Measurements from ENCODE around the gene VTA1.

DNA sequence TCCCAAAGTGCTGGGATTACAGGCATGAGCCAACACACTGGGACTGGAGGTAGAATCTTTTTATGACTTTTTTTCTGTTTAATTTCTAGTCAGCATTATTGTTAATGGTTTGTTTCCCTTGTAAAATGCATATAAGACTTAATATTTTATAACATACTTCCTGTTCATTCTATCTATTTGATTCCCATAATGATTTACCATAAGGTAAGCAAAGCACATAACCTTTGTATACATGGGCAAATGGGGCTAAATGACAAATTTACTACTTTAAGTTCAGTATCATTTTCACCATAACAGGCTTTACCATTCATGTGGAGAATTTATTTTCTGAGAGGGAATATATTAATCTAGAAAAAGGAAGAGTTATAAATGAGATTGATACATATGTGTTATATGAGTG, 24.3 kb downstream of the VTA1 start:
- TF ChIP-seq, protein P1, sequence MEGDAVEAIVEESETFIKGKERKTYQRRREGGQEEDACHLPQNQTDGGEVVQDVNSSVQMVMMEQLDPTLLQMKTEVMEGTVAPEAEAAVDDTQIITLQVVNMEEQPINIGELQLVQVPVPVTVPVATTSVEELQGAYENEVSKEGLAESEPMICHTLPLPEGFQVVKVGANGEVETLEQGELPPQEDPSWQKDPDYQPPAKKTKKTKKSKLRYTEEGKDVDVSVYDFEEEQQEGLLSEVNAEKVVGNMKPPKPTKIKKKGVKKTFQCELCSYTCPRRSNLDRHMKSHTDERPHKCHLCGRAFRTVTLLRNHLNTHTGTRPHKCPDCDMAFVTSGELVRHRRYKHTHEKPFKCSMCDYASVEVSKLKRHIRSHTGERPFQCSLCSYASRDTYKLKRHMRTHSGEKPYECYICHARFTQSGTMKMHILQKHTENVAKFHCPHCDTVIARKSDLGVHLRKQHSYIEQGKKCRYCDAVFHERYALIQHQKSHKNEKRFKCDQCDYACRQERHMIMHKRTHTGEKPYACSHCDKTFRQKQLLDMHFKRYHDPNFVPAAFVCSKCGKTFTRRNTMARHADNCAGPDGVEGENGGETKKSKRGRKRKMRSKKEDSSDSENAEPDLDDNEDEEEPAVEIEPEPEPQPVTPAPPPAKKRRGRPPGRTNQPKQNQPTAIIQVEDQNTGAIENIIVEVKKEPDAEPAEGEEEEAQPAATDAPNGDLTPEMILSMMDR (IDR thresholded peaks at IDR 0.05; ENCODE audit: insufficient read depth, low read depth, low read length) = no peak
- TF ChIP-seq EZH2 (IDR thresholded peaks at IDR 0.05; ENCODE audit: insufficient read depth, low read length) = no peak
